GM18507 (cell line): Measurements from ENCODE around the gene TPI1.
"Not testable (repeated sequence)": the region's sequence is repeated elsewhere in the genome, so short reads cannot be mapped to it uniquely, and the experiment has no call there.

Experiments used
- DNase-seq: peaks from one replicate; pipeline ENCODE4 v3.0.0; 2011; ENCODE audit warnings: low read depth; ENCODE audit not compliant: insufficient read length; ENCODE audit errors: extremely low spot score
- FAIRE-seq: peaks from 2 replicates; lab custom pipeline; 2011; peaks lifted over from hg19 to GRCh38; lab: Jason Lieb, UNC

TPI1 gene

GRCh38 chr12:6863586-6864321 lies 3.6 kb upstream of the TPI1 start:
- FAIRE-seq (no peak), DNase-seq (no peak)

GRCh38 chr12:6865307-6865706 lies 2.0 kb upstream of the TPI1 start:
- not testable (repeated sequence) for DNase-seq, FAIRE-seq

- no peak for FAIRE-seq
- no peak for DNase-seq
Observed at GRCh38 chr12:6866163-6866919, 990 bp upstream of the TPI1 start.

- DNase-seq: no peak
- no peak for FAIRE-seq
Observed at GRCh38 chr12:6866920-6867412, 365 bp upstream of the TPI1 start.

GRCh38 chr12:6868211-6869048 lies 1.1 kb downstream of the TPI1 start:
- DNase-seq (no peak), FAIRE-seq (no peak)

GRCh38 chr12:6869049-6870021 lies 2.0 kb downstream of the TPI1 start:
- peak; percentile 90 for FAIRE-seq
- DNase-seq: no peak

GRCh38 chr12:6870304-6870703 lies 3.0 kb downstream of the TPI1 start:
- DNase-seq, FAIRE-seq: not testable (repeated sequence)

- FAIRE-seq: no peak
- no peak for DNase-seq
Observed at GRCh38 chr12:6871052-6871957, 4.0 kb downstream of the TPI1 start.

GRCh38 chr12:6872073-6873048 lies 5.0 kb downstream of the TPI1 start:
- no peak for DNase-seq
- FAIRE-seq: peak; percentile 62

GRCh38 chr12:6873094-6874014 lies 6.0 kb downstream of the TPI1 start, which contains the start of gene SPSB2:
Gene SPSB2 (minus strand): TSS chr12:6873303. CDS start chr12:6872901, 402 bp downstream.
- DNase-seq: peak; percentile 92
- peak; percentile 87 for FAIRE-seq

GRCh38 chr12:6874015-6874368 lies 6.7 kb downstream of the TPI1 start:
- not testable (repeated sequence) for DNase-seq, FAIRE-seq

- FAIRE-seq, DNase-seq: not testable (repeated sequence)
Observed at GRCh38 chr12:6879824-6880223, 12.5 kb downstream of the TPI1 start.

GRCh38 chr12:6883252-6883651 lies 15.9 kb downstream of the TPI1 start:
- no peak for FAIRE-seq
- DNase-seq: no peak

GRCh38 chr12:6883683-6884082 lies 16.4 kb downstream of the TPI1 start:
- no peak for DNase-seq
- no peak for FAIRE-seq

GRCh38 chr12:6884539-6884938 lies 17.2 kb downstream of the TPI1 start:
- no peak for FAIRE-seq
- DNase-seq: no peak
